IMR-90 (cell line): Measurements from ENCODE around the gene KIF6.

Experiments used
- FOS ChIP-seq: fragments of 150-350 bp; IDR thresholded peaks from 2 replicates; pipeline ENCODE4 v1.6.1; 2016; ENCODE audit warnings: low read depth, low read length
- POLR2A ChIP-seq: IDR thresholded peaks from 2 replicates; pipeline ENCODE4 v1.6.1; 2012; ENCODE audit warnings: mild to moderate bottlenecking, low read depth, low read length

GRCh38 chr6:39746795-39747194 is 21.6 kb upstream of the KIF6 start:
- TF ChIP-seq POLR2A (no peak), FOS (no peak)
